CD4-positive, alpha-beta T cell treated with Interleukin-6 at 100 ng/mL for 8 hours (primary cell): Measurements from ENCODE around the gene MBTPS1.
A peak's percentile ranks its signal among the peaks of the same experiment; 100 is the strongest.

Experiments used
- DNase-seq: peaks from one replicate; pipeline ENCODE4 v3.0.0-alpha.2; 2020; ENCODE audit warnings: mixed read lengths, low spot score

The MBTPS1 gene

GRCh38 chr16:84116720-84117493 is at the start of gene MBTPS1:
MBTPS1 (minus strand) TSS chr16:84116942; CDS start chr16:84101783, 15,159 bp downstream.
- peak; percentile 97 for DNase-seq

GRCh38 chr16:84165746-84166145 is 49.0 kb upstream of the MBTPS1 start:
- DNase-seq = no peak

GRCh38 chr16:84161801-84162200 is 45.1 kb upstream of the MBTPS1 start:
- no peak for DNase-seq

GRCh38 chr16:84161037-84161436 is 44.3 kb upstream of the MBTPS1 start:
- no peak for DNase-seq

- no peak for DNase-seq
These were observed 43.1 kb upstream of the MBTPS1 start for GRCh38 chr16:84159800-84160199.

GRCh38 chr16:84159007-84159406 is 42.3 kb upstream of the MBTPS1 start:
- DNase-seq = no peak

- no peak for DNase-seq
These were observed 39.6 kb upstream of the MBTPS1 start for GRCh38 chr16:84156342-84156784.

GRCh38 chr16:84155771-84156170 is 39.0 kb upstream of the MBTPS1 start:
- DNase-seq = no peak

GRCh38 chr16:84155226-84155625 is 38.5 kb upstream of the MBTPS1 start:
- DNase-seq = no peak

GRCh38 chr16:84153660-84154214 is 37.0 kb upstream of the MBTPS1 start:
- no peak for DNase-seq

- no peak for DNase-seq
These were observed 34.2 kb upstream of the MBTPS1 start for GRCh38 chr16:84150926-84151325.

GRCh38 chr16:84144859-84145639 is 28.3 kb upstream of the MBTPS1 start, which contains the start of the genes DNAAF1 and HSDL1:
DNAAF1 (plus strand) TSS chr16:84145308; CDS start chr16:84145441, 133 bp downstream.
HSDL1 (minus strand) TSS chr16:84145177; CDS start chr16:84131321, 13,856 bp downstream.
- DNase-seq = peak; percentile 92

GRCh38 chr16:84144209-84144858 is 27.6 kb upstream of the MBTPS1 start:
- DNase-seq = peak; percentile 11

GRCh38 chr16:84143784-84144199 is 27.1 kb upstream of the MBTPS1 start:
- no peak for DNase-seq

GRCh38 chr16:84143081-84143480 is 26.3 kb upstream of the MBTPS1 start:
- DNase-seq = no peak

GRCh38 chr16:84141143-84141670 is 24.5 kb upstream of the MBTPS1 start:
- no peak for DNase-seq

GRCh38 chr16:84139628-84140258 is 23.0 kb upstream of the MBTPS1 start:
- DNase-seq = no peak

GRCh38 chr16:84138824-84139627 is 22.3 kb upstream of the MBTPS1 start:
- no peak for DNase-seq

- DNase-seq = no peak
These were observed 21.7 kb upstream of the MBTPS1 start for GRCh38 chr16:84138500-84138823.

- DNase-seq = no peak
These were observed 21.1 kb upstream of the MBTPS1 start for GRCh38 chr16:84137769-84138357.
